GM12891 (cell line): Measurements from ENCODE around the gene B4GALT3.

ENCODE experiments used
- POLR2A ChIP-seq: IDR thresholded peaks from 2 replicates; pipeline ENCODE4 v1.6.1; 2011; ENCODE audit warnings: low read depth, low read length, control low read depth
- POLR2AphosphoS5 ChIP-seq: IDR thresholded peaks from 2 replicates; pipeline ENCODE4 v1.6.1; 2011; ENCODE audit warnings: low read depth, low read length, control low read depth

DNA sequence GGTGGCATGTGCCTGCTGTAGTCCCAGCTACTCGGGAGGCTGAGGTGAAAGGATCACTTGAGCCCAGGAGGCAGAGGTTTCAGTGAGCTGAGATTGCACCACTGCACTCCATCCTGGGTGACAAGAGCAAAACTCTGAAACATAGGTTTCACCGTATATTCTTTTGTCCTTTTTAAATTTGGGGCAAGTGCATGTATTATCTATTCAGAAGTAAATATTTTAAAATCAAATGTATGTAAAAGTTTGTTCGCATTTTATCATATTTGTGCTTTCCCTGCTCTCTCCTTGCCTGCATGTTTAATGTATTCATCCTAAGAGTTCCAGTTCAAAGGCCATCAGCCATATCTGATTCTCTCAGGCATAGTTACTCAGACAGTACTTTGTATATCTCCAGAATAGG, 31.5 kb downstream of the B4GALT3 start:
- TF ChIP-seq POLR2AphosphoS5: no peak
- no peak for TF ChIP-seq POLR2A
